IMR-90 (cell line): ENCODE data around the gene CST3. TPM values are rescaled to one million over a fixed set of nuclear protein-coding genes. Genes with fewer than 3 reads are reported as not detected.

Experiments used
- ATAC-seq: fragments of 200-7000 bp; cut with Tn5 transposase; 2 replicates; pipeline ENCODE4 v1.9.1; 2020; ENCODE audit warnings: low read depth, mild to moderate bottlenecking, moderate library complexity
- BruUV-seq: library from RNA; stranded (reverse); fragments of 400-500 nt; replicated peaks from 2 replicates; lab custom pipeline; 2021; lab: Mats Ljungman, UMichigan
- CTCF ChIA-PET: fragments of 300-600 bp; formaldehyde crosslinking; extraction: SDS; loops from one replicate; lab custom pipeline; 2021; ENCODE audit warnings: antibody characterized with exemption; lab: Yijun Ruan, JAX
- POLR2A ChIA-PET: fragments of 300-600 bp; sonication (Branson Sonifier 250); formaldehyde crosslinking; loops from one replicate; lab custom pipeline; 2022; ENCODE audit warnings: antibody characterized with exemption; ENCODE audit not compliant: unreplicated experiment; lab: Charles Lee
- DNase-seq: peaks from one replicate; pipeline ENCODE4 v3.0.0; 2013
- H2AFZ ChIP-seq: replicated peaks from 2 replicates; pipeline ENCODE3; 2013; ENCODE audit warnings: low read length, mild to moderate bottlenecking; ENCODE audit not compliant: poor library complexity
- H2AK5ac ChIP-seq: 2 replicates; pipeline ENCODE4 v1.6.1; 2013; ENCODE audit warnings: low read depth, low read length, inconsistent platforms
- H2AK9ac ChIP-seq: replicated peaks from 2 replicates; pipeline ENCODE3; 2013; ENCODE audit warnings: mild to moderate bottlenecking, low read depth, low read length, moderate library complexity; ENCODE audit not compliant: poor library complexity
- H2BK120ac ChIP-seq: 2 replicates; pipeline ENCODE4 v1.6.1; 2013; ENCODE audit warnings: low read depth, low read length, inconsistent platforms
- H2BK15ac ChIP-seq: 3 replicates; pipeline ENCODE4 v1.6.1; 2013; ENCODE audit warnings: low read depth, low read length, inconsistent platforms
- H2BK20ac ChIP-seq: 2 replicates; pipeline ENCODE4 v1.6.1; 2013; ENCODE audit warnings: low read depth, mild to moderate bottlenecking, inconsistent platforms, low read length, moderate library complexity
- H2BK5ac ChIP-seq: 2 replicates; pipeline ENCODE4 v1.6.1; 2013; ENCODE audit warnings: mild to moderate bottlenecking, low read depth, low read length, inconsistent platforms; ENCODE audit not compliant: poor library complexity, severe bottlenecking
- H3K14ac ChIP-seq: replicated peaks from 2 replicates; pipeline ENCODE4 v1.6.1; 2013; ENCODE audit warnings: low read depth, low read length, inconsistent platforms
- H3K18ac ChIP-seq: 2 replicates; pipeline ENCODE4 v1.6.1; 2013; ENCODE audit warnings: low read depth, low read length, control low read depth
- H3K23ac ChIP-seq: 2 replicates; pipeline ENCODE4 v1.6.1; 2013; ENCODE audit warnings: low read depth, low read length, inconsistent platforms
- H3K27ac ChIP-seq: 2 replicates; pipeline ENCODE4 v1.5.1; 2013; ENCODE audit warnings: mild to moderate bottlenecking, control low read depth, low read length; ENCODE audit not compliant: insufficient read depth
- H3K27me3 ChIP-seq: 2 replicates; pipeline ENCODE4 v1.6.1; 2013; ENCODE audit warnings: low read length; ENCODE audit not compliant: control insufficient read depth, insufficient read depth
- H3K36me3 ChIP-seq: 2 replicates; pipeline ENCODE4 v1.6.1; 2013; ENCODE audit warnings: low read length, mixed read lengths; ENCODE audit not compliant: control insufficient read depth, insufficient read depth
- H3K4ac ChIP-seq: 2 replicates; pipeline ENCODE4 v1.6.1; 2013; ENCODE audit warnings: low read depth, low read length, inconsistent platforms
- H3K4me1 ChIP-seq: 2 replicates; pipeline ENCODE4 v1.6.1; 2013; ENCODE audit warnings: low read length, mixed read lengths; ENCODE audit not compliant: control insufficient read depth, insufficient read depth
- H3K4me2 ChIP-seq: 2 replicates; pipeline ENCODE4 v1.6.1; 2013; ENCODE audit warnings: low read depth, mild to moderate bottlenecking, control low read depth, low read length, moderate library complexity
- H3K4me3 ChIP-seq: 2 replicates; pipeline ENCODE4 v1.5.1; 2013; ENCODE audit warnings: low read depth, mild to moderate bottlenecking, control low read depth, low read length, moderate library complexity; ENCODE audit not compliant: insufficient read depth
- H3K56ac ChIP-seq: 2 replicates; pipeline ENCODE4 v1.6.1; 2013; ENCODE audit warnings: low read length, inconsistent platforms; ENCODE audit not compliant: insufficient read depth; ENCODE audit errors: extremely low read depth
- H3K79me1 ChIP-seq, 2 experiments: 2 replicates each; pipeline ENCODE4 v1.6.1; 2013; ENCODE audit warnings: low read length in 2 of 2, inconsistent platforms in 1 of 2, low read depth in 1 of 2
- H3K9ac ChIP-seq: 2 replicates; pipeline ENCODE4 v1.6.1; 2013; ENCODE audit warnings: low read depth, low read length, control low read depth
- H3K9me1 ChIP-seq: 2 replicates; pipeline ENCODE4 v1.6.1; 2013; ENCODE audit warnings: low read length, inconsistent platforms; ENCODE audit not compliant: insufficient read depth
- H3K9me3 ChIP-seq: 2 replicates; pipeline ENCODE4 v1.6.1; 2013; ENCODE audit warnings: low read length; ENCODE audit not compliant: control insufficient read depth, insufficient read depth
- H4K20me1 ChIP-seq: 2 replicates; pipeline ENCODE4 v1.6.1; 2013; ENCODE audit warnings: low read length, inconsistent platforms; ENCODE audit not compliant: insufficient read depth
- H4K5ac ChIP-seq: 2 replicates; pipeline ENCODE4 v1.6.1; 2013; ENCODE audit warnings: mild to moderate bottlenecking, low read depth, low read length, control low read depth
- H4K8ac ChIP-seq, 2 experiments: 2 replicates each; pipeline ENCODE4 v1.6.1; 2013; ENCODE audit warnings: low read depth in 2 of 2, low read length in 2 of 2, control low read depth in 1 of 2, inconsistent platforms in 1 of 2
- H4K91ac ChIP-seq: 2 replicates; pipeline ENCODE4 v1.6.1; 2013; ENCODE audit warnings: low read depth, low read length, inconsistent platforms; ENCODE audit not compliant: insufficient read depth
- BHLHE40 ChIP-seq: fragments of 150-350 bp; IDR thresholded peaks from 2 replicates; pipeline ENCODE4 v1.6.1; 2016; ENCODE audit warnings: mild to moderate bottlenecking, low read depth, low read length
- CEBPB ChIP-seq: IDR thresholded peaks from 2 replicates; pipeline ENCODE4 v1.6.1; 2012; ENCODE audit warnings: low read depth, low read length, improper control_type of control experiment
- CHD1 ChIP-seq: IDR thresholded peaks from 2 replicates; pipeline ENCODE4 v1.6.1; 2012; ENCODE audit warnings: low read depth, low read length, improper control_type of control experiment
- FOS ChIP-seq: fragments of 150-350 bp; IDR thresholded peaks from 2 replicates; pipeline ENCODE4 v1.6.1; 2016; ENCODE audit warnings: low read depth, low read length
- MAFK ChIP-seq: IDR thresholded peaks from 2 replicates; pipeline ENCODE4 v1.6.1; 2012; ENCODE audit warnings: low read depth, low read length, improper control_type of control experiment
- MAZ ChIP-seq: IDR thresholded peaks from 2 replicates; pipeline ENCODE4 v1.6.1; 2012; ENCODE audit warnings: low read depth, mild to moderate bottlenecking, low read length, improper control_type of control experiment, moderate library complexity, borderline replicate concordance
- MXI1 ChIP-seq: IDR thresholded peaks from 2 replicates; pipeline ENCODE4 v1.6.1; 2012; ENCODE audit warnings: low read depth, mild to moderate bottlenecking, low read length, moderate library complexity, borderline replicate concordance
- NFE2L2 ChIP-seq: fragments of 150-350 bp; IDR thresholded peaks from 2 replicates; pipeline ENCODE4 v1.6.1; 2016; ENCODE audit warnings: low read depth, mild to moderate bottlenecking, low read length
- POLR2A ChIP-seq: IDR thresholded peaks from 2 replicates; pipeline ENCODE4 v1.6.1; 2012; ENCODE audit warnings: mild to moderate bottlenecking, low read depth, low read length
- RAD21 ChIP-seq: IDR thresholded peaks from 2 replicates; pipeline ENCODE4 v1.6.1; 2012; ENCODE audit warnings: low read length, improper control_type of control experiment
- RCOR1 ChIP-seq: IDR thresholded peaks from 2 replicates; pipeline ENCODE4 v1.6.1; 2012; ENCODE audit warnings: mild to moderate bottlenecking, low read length, improper control_type of control experiment; ENCODE audit not compliant: insufficient replicate concordance
- RFX5 ChIP-seq: IDR thresholded peaks from 2 replicates; pipeline ENCODE4 v1.8.0; 2012; ENCODE audit warnings: low read depth, mild to moderate bottlenecking, low read length, moderate library complexity
- SMC3 ChIP-seq: fragments of 150-350 bp; IDR thresholded peaks from 2 replicates; pipeline ENCODE4 v1.6.1; 2016; ENCODE audit warnings: low read depth, mild to moderate bottlenecking, antibody characterized with exemption, low read length, moderate library complexity
- WGBS, 2 experiments: methylation state at CpG; one replicate each; pipeline versions ENCODE4 v1.1.5 to v1.1.7; 2013; ENCODE audit warnings: missing lambda C conversion rate in 2 of 2; ENCODE audit not compliant: insufficient read length in 1 of 2; ENCODE audit errors: extremely low coverage in 2 of 2; 5-methylcytosine and 5-hydroxymethylcytosine counted together
- dilution Hi-C: fragments of 300-500 bp; cut with HindIII; formaldehyde crosslinking; loops from one replicate; pipeline ENCODE4 v1.14.3; 2018; ENCODE audit warnings: low sequenced_read_pairs; ENCODE audit not compliant: unreplicated experiment
- in situ Hi-C: fragments of 300-500 bp; cut with MboI; formaldehyde crosslinking; loops from 3 replicates; pipeline ENCODE4 v1.14.3; 2019; ENCODE audit warnings: low sequenced_read_pairs, inconsistent platforms, mixed read lengths
- intact Hi-C: fragments of 100-400 bp; cut with micrococcal nuclease; formaldehyde crosslinking; loops from 2 replicates; pipeline ENCODE4 v1.10.0; 2022
- polyA plus RNA-seq, 3 experiments: library from polyadenylated mRNA; depleted of rRNA; stranded (reverse); fragments of >200 nt; gene quantifications; 2 replicates each; pipeline ENCODE4 v1.2.3, GENCODE V29; 2012; ENCODE audit warnings: low replicate concordance in 1 of 3
- total RNA-seq: library from RNA; depleted of rRNA; stranded (reverse); fragments of >200 nt; gene quantifications from 2 replicates; pipeline ENCODE4 v1.2.3, GENCODE V29; 2012
- TF ChIP-seq, protein P1 (sequence below): fragments of 150-350 bp; IDR thresholded peaks from 2 replicates; pipeline ENCODE4 v1.6.1; 2016; ENCODE audit warnings: low read depth, mild to moderate bottlenecking, low read length, moderate library complexity, borderline replicate concordance
- TF ChIP-seq, protein P2 (sequence below): fragments of 150-350 bp; IDR thresholded peaks from 2 replicates; pipeline ENCODE4 v1.6.1; 2017; ENCODE audit warnings: mild to moderate bottlenecking, antibody characterized with exemption, low read length, low read depth
- TF ChIP-seq, protein P3 (sequence below): conservative IDR thresholded peaks from 2 replicates; pipeline ENCODE4 v1.5.1; 2012; ENCODE audit warnings: mild to moderate bottlenecking, low read depth, low read length, improper control_type of control experiment

The CST3 gene
- total and polyA plus RNA-seq, 2 of the 4 experiments (the other 2 are of a cell fraction) = 26.0 to 471 TPM

DNA sequence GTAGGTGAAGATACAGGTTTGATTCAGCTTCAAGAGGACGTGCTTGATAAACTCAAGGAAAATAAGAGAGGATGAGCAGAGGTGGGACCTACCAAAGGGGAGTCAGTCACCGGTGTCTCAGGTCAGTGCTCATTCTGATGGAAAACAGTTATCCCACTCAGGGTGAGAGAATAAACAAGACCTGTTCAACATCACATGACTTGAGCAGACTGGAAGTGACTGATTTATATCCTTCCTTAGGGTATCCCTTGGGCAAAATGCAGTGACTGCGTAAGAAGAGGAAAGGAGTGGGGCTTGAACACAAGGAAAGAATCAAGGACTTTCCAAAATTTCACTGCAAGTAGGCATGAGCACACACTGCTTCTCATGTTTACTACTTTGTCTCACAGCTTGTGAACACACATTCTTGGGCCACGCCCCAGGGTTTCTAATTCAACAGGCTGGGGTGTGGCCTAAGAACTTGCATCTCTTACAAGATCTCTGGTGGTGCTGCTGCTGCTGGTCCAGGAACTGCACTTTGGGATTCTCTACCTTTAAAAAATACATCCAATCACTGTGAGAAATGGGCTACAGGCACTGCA, 11.6 kb downstream of the CST3 start:
- Histone ChIP-seq H3K79me1 (no peaks in the 10 kb centered on the region), H3K4me2 (no peak overlapping the region), H2BK20ac (no peak overlapping the region), H3K4me3 (no peak overlapping the region), H3K9me1 (no peaks in the 10 kb centered on the region; the same call in 1 of the 2 replicates), H3K9ac (no peak overlapping the region), H3K4ac (no peak overlapping the region), H4K5ac (no peak overlapping the region), H2AK5ac (no peak overlapping the region), H4K8ac (no peak overlapping the region), H3K4me1 (peaks cover 1% of the 10 kb centered on the region; the same call in 1 of the 2 replicates), H3K56ac (no peak overlapping the region), H4K91ac (no peak overlapping the region), H3K36me3 (no peaks in the 10 kb centered on the region), H3K27me3 (no peaks in the 10 kb centered on the region), H3K14ac (no peak overlapping the region), H2AK9ac (no peak overlapping the region), H3K23ac (no peak overlapping the region), H2AFZ (no peak overlapping the region), H3K18ac (no peak overlapping the region), H4K20me1 (no peaks in the 10 kb centered on the region), H3K27ac (no peak overlapping the region), H2BK15ac (no peak overlapping the region), H2BK5ac (no peak overlapping the region), H3K9me3 (no peaks in the 10 kb centered on the region), H2BK120ac (no peak overlapping the region)
- DNase-seq = no peak
- ChIA-PET POLR2A (no interaction called here), CTCF (no interaction called here)
- dilution Hi-C loops (no loop called here), in situ Hi-C loops (loop anchor here (25.0 kb wide), 2 partner anchors 1636 to 1786 kb away; partner anchors contain the start of gene GINS1), intact Hi-C loops (no loop called here)
- BruUV-seq = no TSS peak
- TF ChIP-seq MAZ (no peak), BHLHE40 (no peak), FOS (no peak), SMC3 (no peak), RFX5 (no peak), RCOR1 (no peak), MAFK (no peak), RAD21 (no peak), NFE2L2 (no peak), CHD1 (no peak), MXI1 (no peak), CEBPB (no peak), POLR2A (no peak)
- TF ChIP-seq, protein P1, sequence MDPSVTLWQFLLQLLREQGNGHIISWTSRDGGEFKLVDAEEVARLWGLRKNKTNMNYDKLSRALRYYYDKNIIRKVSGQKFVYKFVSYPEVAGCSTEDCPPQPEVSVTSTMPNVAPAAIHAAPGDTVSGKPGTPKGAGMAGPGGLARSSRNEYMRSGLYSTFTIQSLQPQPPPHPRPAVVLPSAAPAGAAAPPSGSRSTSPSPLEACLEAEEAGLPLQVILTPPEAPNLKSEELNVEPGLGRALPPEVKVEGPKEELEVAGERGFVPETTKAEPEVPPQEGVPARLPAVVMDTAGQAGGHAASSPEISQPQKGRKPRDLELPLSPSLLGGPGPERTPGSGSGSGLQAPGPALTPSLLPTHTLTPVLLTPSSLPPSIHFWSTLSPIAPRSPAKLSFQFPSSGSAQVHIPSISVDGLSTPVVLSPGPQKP = no peak
- TF ChIP-seq, protein P2, sequence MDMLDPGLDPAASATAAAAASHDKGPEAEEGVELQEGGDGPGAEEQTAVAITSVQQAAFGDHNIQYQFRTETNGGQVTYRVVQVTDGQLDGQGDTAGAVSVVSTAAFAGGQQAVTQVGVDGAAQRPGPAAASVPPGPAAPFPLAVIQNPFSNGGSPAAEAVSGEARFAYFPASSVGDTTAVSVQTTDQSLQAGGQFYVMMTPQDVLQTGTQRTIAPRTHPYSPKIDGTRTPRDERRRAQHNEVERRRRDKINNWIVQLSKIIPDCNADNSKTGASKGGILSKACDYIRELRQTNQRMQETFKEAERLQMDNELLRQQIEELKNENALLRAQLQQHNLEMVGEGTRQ = no peak
- TF ChIP-seq, protein P3, sequence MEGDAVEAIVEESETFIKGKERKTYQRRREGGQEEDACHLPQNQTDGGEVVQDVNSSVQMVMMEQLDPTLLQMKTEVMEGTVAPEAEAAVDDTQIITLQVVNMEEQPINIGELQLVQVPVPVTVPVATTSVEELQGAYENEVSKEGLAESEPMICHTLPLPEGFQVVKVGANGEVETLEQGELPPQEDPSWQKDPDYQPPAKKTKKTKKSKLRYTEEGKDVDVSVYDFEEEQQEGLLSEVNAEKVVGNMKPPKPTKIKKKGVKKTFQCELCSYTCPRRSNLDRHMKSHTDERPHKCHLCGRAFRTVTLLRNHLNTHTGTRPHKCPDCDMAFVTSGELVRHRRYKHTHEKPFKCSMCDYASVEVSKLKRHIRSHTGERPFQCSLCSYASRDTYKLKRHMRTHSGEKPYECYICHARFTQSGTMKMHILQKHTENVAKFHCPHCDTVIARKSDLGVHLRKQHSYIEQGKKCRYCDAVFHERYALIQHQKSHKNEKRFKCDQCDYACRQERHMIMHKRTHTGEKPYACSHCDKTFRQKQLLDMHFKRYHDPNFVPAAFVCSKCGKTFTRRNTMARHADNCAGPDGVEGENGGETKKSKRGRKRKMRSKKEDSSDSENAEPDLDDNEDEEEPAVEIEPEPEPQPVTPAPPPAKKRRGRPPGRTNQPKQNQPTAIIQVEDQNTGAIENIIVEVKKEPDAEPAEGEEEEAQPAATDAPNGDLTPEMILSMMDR = no peak
- no CpG with 5 or more reads among the region's 4 CpGs for WGBS, 2 experiments
- no peak for ATAC-seq
